ENCODE results near the gene ECM2. TPM values are rescaled to one million over a fixed set of nuclear protein-coding genes. Genes with fewer than 3 reads are reported as not detected.
A peak's percentile ranks its signal among the peaks of the same experiment; 100 is the strongest.

The ECM2 gene
- total and polyA plus RNA-seq, 5 donors from 2014 or later: not detected

GRCh38 chr9:92513349-92513748, 22.4 kb downstream of the ECM2 start:
- no peaks in the 10 kb centered on the region for H3K4me1 Mint-ChIP-seq
- no peaks in the 10 kb centered on the region for H3K27me3 Mint-ChIP-seq
- Histone ChIP-seq H3K36me3 (ENCODE audit: control insufficient read depth, insufficient read depth, low read length) (no peaks in the 10 kb centered on the region), H3K4me3 (ENCODE audit: low read depth, low read length) (no peak overlapping the region), H3K27ac (ENCODE audit: insufficient read depth, low read length, poor library complexity, severe bottlenecking) (no peak overlapping the region), H3K27me3 (ENCODE audit: control insufficient read depth, insufficient read depth, low read length) (no peaks in the 10 kb centered on the region), H3K4me1 (ENCODE audit: control insufficient read depth, insufficient read depth, low read length, poor library complexity, severe bottlenecking) (no peaks in the 10 kb centered on the region), H3K9me3 (ENCODE audit: control insufficient read depth in 2 of 2, low read length in 2 of 2) (no peaks in the 10 kb centered on the region)
- no peak for DNase-seq
- no peaks in the 10 kb centered on the region for H3K36me3 Mint-ChIP-seq
- no peak overlapping the region for H3K27ac Mint-ChIP-seq
- H3K4me3 Mint-ChIP-seq: no peak overlapping the region
- no peaks in the 10 kb centered on the region for H3K9me3 Mint-ChIP-seq
- ATAC-seq (ENCODE audit: low read depth in 2 of 2): no peak

- Mint-ChIP-seq H3K9me3 (no peaks in the 10 kb centered on the region), H3K27me3 (no peaks in the 10 kb centered on the region), H3K36me3 (no peaks in the 10 kb centered on the region), H3K4me3 (no peak overlapping the region), H3K27ac (no peak overlapping the region), H3K4me1 (no peaks in the 10 kb centered on the region)
- Histone ChIP-seq H3K36me3 (ENCODE audit: control insufficient read depth, insufficient read depth, low read length) (no peaks in the 10 kb centered on the region), H3K4me3 (ENCODE audit: low read depth, low read length) (no peak overlapping the region), H3K9me3 (ENCODE audit: control insufficient read depth in 2 of 2, low read length in 2 of 2) (no peaks in the 10 kb centered on the region), H3K4me1 (ENCODE audit: control insufficient read depth, insufficient read depth, low read length, poor library complexity, severe bottlenecking) (no peaks in the 10 kb centered on the region), H3K27me3 (ENCODE audit: control insufficient read depth, insufficient read depth, low read length) (no peaks in the 10 kb centered on the region), H3K27ac (ENCODE audit: insufficient read depth, low read length, poor library complexity, severe bottlenecking) (no peak overlapping the region)
- DNase-seq (no peak), ATAC-seq (ENCODE audit: low read depth in 2 of 2) (no peak)
Measured at GRCh38 chr9:92512622-92513021, 23.2 kb downstream of the ECM2 start.

GRCh38 chr9:92510747-92511146, 25.0 kb downstream of the ECM2 start:
- no peak overlapping the region for H3K27ac Mint-ChIP-seq
- Histone ChIP-seq H3K36me3 (ENCODE audit: control insufficient read depth, insufficient read depth, low read length) (no peaks in the 10 kb centered on the region), H3K4me3 (ENCODE audit: low read depth, low read length) (no peak overlapping the region), H3K27me3 (ENCODE audit: control insufficient read depth, insufficient read depth, low read length) (no peaks in the 10 kb centered on the region), H3K9me3 (ENCODE audit: control insufficient read depth in 2 of 2, low read length in 2 of 2) (no peaks in the 10 kb centered on the region), H3K4me1 (ENCODE audit: control insufficient read depth, insufficient read depth, low read length, poor library complexity, severe bottlenecking) (no peaks in the 10 kb centered on the region), H3K27ac (ENCODE audit: insufficient read depth, low read length, poor library complexity, severe bottlenecking) (no peak overlapping the region)
- H3K4me1 Mint-ChIP-seq: no peaks in the 10 kb centered on the region
- no peaks in the 10 kb centered on the region for H3K36me3 Mint-ChIP-seq
- DNase-seq (no peak), ATAC-seq (ENCODE audit: low read depth in 2 of 2) (no peak)
- H3K9me3 Mint-ChIP-seq: no peaks in the 10 kb centered on the region
- no peaks in the 10 kb centered on the region for H3K27me3 Mint-ChIP-seq
- no peak overlapping the region for H3K4me3 Mint-ChIP-seq

GRCh38 chr9:92509050-92509449, 26.7 kb downstream of the ECM2 start:
- Histone ChIP-seq H3K9me3 (ENCODE audit: control insufficient read depth in 2 of 2, low read length in 2 of 2) (no peaks in the 10 kb centered on the region), H3K4me1 (ENCODE audit: control insufficient read depth, insufficient read depth, low read length, poor library complexity, severe bottlenecking) (no peaks in the 10 kb centered on the region), H3K27me3 (ENCODE audit: control insufficient read depth, insufficient read depth, low read length) (no peaks in the 10 kb centered on the region), H3K27ac (ENCODE audit: insufficient read depth, low read length, poor library complexity, severe bottlenecking) (no peak overlapping the region), H3K36me3 (ENCODE audit: control insufficient read depth, insufficient read depth, low read length) (no peaks in the 10 kb centered on the region), H3K4me3 (ENCODE audit: low read depth, low read length) (no peak overlapping the region)
- Mint-ChIP-seq H3K27me3 (no peaks in the 10 kb centered on the region), H3K4me3 (no peak overlapping the region), H3K4me1 (no peaks in the 10 kb centered on the region), H3K9me3 (no peaks in the 10 kb centered on the region), H3K27ac (no peak overlapping the region), H3K36me3 (no peaks in the 10 kb centered on the region)
- ATAC-seq (ENCODE audit: low read depth in 2 of 2) (no peak), DNase-seq (no peak)

- ATAC-seq (ENCODE audit: low read depth in 2 of 2) (no peak), DNase-seq (no peak)
- Histone ChIP-seq H3K4me3 (ENCODE audit: low read depth, low read length) (no peak overlapping the region), H3K27ac (ENCODE audit: insufficient read depth, low read length, poor library complexity, severe bottlenecking) (no peak overlapping the region), H3K27me3 (ENCODE audit: control insufficient read depth, insufficient read depth, low read length) (no peaks in the 10 kb centered on the region), H3K4me1 (ENCODE audit: control insufficient read depth, insufficient read depth, low read length, poor library complexity, severe bottlenecking) (no peaks in the 10 kb centered on the region), H3K9me3 (ENCODE audit: control insufficient read depth in 2 of 2, low read length in 2 of 2) (no peaks in the 10 kb centered on the region), H3K36me3 (ENCODE audit: control insufficient read depth, insufficient read depth, low read length) (no peaks in the 10 kb centered on the region)
- Mint-ChIP-seq H3K27me3 (no peaks in the 10 kb centered on the region), H3K36me3 (no peaks in the 10 kb centered on the region), H3K4me1 (no peaks in the 10 kb centered on the region), H3K9me3 (no peaks in the 10 kb centered on the region), H3K4me3 (no peak overlapping the region), H3K27ac (no peak overlapping the region)
Measured at GRCh38 chr9:92508018-92508820, 27.6 kb downstream of the ECM2 start.

- Mint-ChIP-seq H3K4me3 (no peak overlapping the region), H3K4me1 (no peaks in the 10 kb centered on the region), H3K27ac (peak overlapping the region in 1 of 3 donors; percentile 71), H3K27me3 (no peaks in the 10 kb centered on the region), H3K9me3 (no peaks in the 10 kb centered on the region), H3K36me3 (no peaks in the 10 kb centered on the region)
- Histone ChIP-seq H3K4me3 (ENCODE audit: low read depth, low read length) (no peak overlapping the region), H3K36me3 (ENCODE audit: control insufficient read depth, insufficient read depth, low read length) (no peaks in the 10 kb centered on the region), H3K27ac (ENCODE audit: insufficient read depth, low read length, poor library complexity, severe bottlenecking) (no peak overlapping the region), H3K9me3 (ENCODE audit: control insufficient read depth in 2 of 2, low read length in 2 of 2) (no peaks in the 10 kb centered on the region), H3K27me3 (ENCODE audit: control insufficient read depth, insufficient read depth, low read length) (no peaks in the 10 kb centered on the region), H3K4me1 (ENCODE audit: control insufficient read depth, insufficient read depth, low read length, poor library complexity, severe bottlenecking) (no peaks in the 10 kb centered on the region)
- DNase-seq (no peak), ATAC-seq (ENCODE audit: low read depth in 2 of 2) (no peak)
Measured at GRCh38 chr9:92507496-92507895, 28.3 kb downstream of the ECM2 start.

- Histone ChIP-seq H3K9me3 (ENCODE audit: control insufficient read depth in 2 of 2, low read length in 2 of 2) (no peaks in the 10 kb centered on the region), H3K4me3 (ENCODE audit: low read depth, low read length) (no peak overlapping the region), H3K27me3 (ENCODE audit: control insufficient read depth, insufficient read depth, low read length) (no peaks in the 10 kb centered on the region), H3K27ac (ENCODE audit: insufficient read depth, low read length, poor library complexity, severe bottlenecking) (no peak overlapping the region), H3K36me3 (ENCODE audit: control insufficient read depth, insufficient read depth, low read length) (no peaks in the 10 kb centered on the region), H3K4me1 (ENCODE audit: control insufficient read depth, insufficient read depth, low read length, poor library complexity, severe bottlenecking) (no peaks in the 10 kb centered on the region)
- no peak for DNase-seq
- no peak for ATAC-seq (ENCODE audit: low read depth in 2 of 2)
- Mint-ChIP-seq H3K9me3 (no peaks in the 10 kb centered on the region), H3K4me3 (no peak overlapping the region), H3K36me3 (no peaks in the 10 kb centered on the region), H3K27ac (peak overlapping the region in 2 of 3 donors; percentile 32 to 71), H3K4me1 (no peaks in the 10 kb centered on the region), H3K27me3 (no peaks in the 10 kb centered on the region)
Measured at GRCh38 chr9:92507005-92507404, 28.8 kb downstream of the ECM2 start.

GRCh38 chr9:92506184-92506857, 29.5 kb downstream of the ECM2 start:
- H3K9me3 ChIP-seq (ENCODE audit: control insufficient read depth in 2 of 2, low read length in 2 of 2): no peaks in the 10 kb centered on the region
- no peaks in the 10 kb centered on the region for H3K36me3 Mint-ChIP-seq
- no peaks in the 10 kb centered on the region for H3K9me3 Mint-ChIP-seq
- DNase-seq (no peak), ATAC-seq (ENCODE audit: low read depth in 2 of 2) (no peak)
- H3K4me1 Mint-ChIP-seq: no peaks in the 10 kb centered on the region
- no peak overlapping the region for H3K27ac ChIP-seq (ENCODE audit: insufficient read depth, low read length, poor library complexity, severe bottlenecking)
- H3K27ac Mint-ChIP-seq: no peak overlapping the region
- no peaks in the 10 kb centered on the region for H3K4me1 ChIP-seq (ENCODE audit: control insufficient read depth, insufficient read depth, low read length, poor library complexity, severe bottlenecking)
- H3K36me3 ChIP-seq (ENCODE audit: control insufficient read depth, insufficient read depth, low read length): no peaks in the 10 kb centered on the region
- H3K27me3 ChIP-seq (ENCODE audit: control insufficient read depth, insufficient read depth, low read length): no peaks in the 10 kb centered on the region
- no peak overlapping the region for H3K4me3 ChIP-seq (ENCODE audit: low read depth, low read length)
- peak overlapping the region in 1 of 4 donors; percentile 12 for H3K4me3 Mint-ChIP-seq
- H3K27me3 Mint-ChIP-seq: no peaks in the 10 kb centered on the region

Measured in CD4-positive, CD25-positive, alpha-beta regulatory T cell (primary cell).